Lung (tissue), 12 donors: ENCODE results near the gene LRCH1. TPM values are rescaled to one million over a fixed set of nuclear protein-coding genes. Genes with fewer than 3 reads are reported as not detected.

Experiments used
- ATAC-seq: fragments of 200-7000 bp; cut with Tn5 transposase; one replicate; pipeline ENCODE4 v1.9.1; 2020; ENCODE audit warnings: moderate number of reproducible peaks; ENCODE audit not compliant: insufficient read depth, low FRiP score
- DNase-seq, 3 donors: peaks; one replicate each; pipeline ENCODE4 v3.0.0-alpha.2; 2013 to 2017
- H3K27ac ChIP-seq, 2 donors: one replicate each; pipeline ENCODE4 v1.5.1; 2013; ENCODE audit warnings: mild to moderate bottlenecking in 2 of 2, moderate library complexity in 2 of 2, control low read depth in 1 of 2, inconsistent platforms in 1 of 2, low read depth in 1 of 2, low read length in 1 of 2
- H3K27me3 ChIP-seq, 3 donors: one replicate each; pipeline ENCODE4 v1.5.1; 2013; ENCODE audit warnings: low read length in 2 of 3; ENCODE audit not compliant: control insufficient read depth in 3 of 3, insufficient read depth in 3 of 3
- H3K36me3 ChIP-seq, 4 donors: one replicate each; pipeline ENCODE4 v1.5.1; 2013; ENCODE audit warnings: low read length in 4 of 4, mild to moderate bottlenecking in 1 of 4, moderate library complexity in 1 of 4; ENCODE audit not compliant: control insufficient read depth in 4 of 4, insufficient read depth in 4 of 4
- H3K4me1 ChIP-seq, 5 donors: one replicate each; pipeline ENCODE4 v1.5.1; 2013; ENCODE audit warnings: low read length in 5 of 5, mild to moderate bottlenecking in 2 of 5, moderate library complexity in 1 of 5; ENCODE audit not compliant: control insufficient read depth in 5 of 5, insufficient read depth in 5 of 5
- H3K4me3 ChIP-seq: one replicate; pipeline ENCODE4 v1.5.1; 2013; ENCODE audit warnings: mild to moderate bottlenecking, control low read depth, moderate library complexity
- H3K9ac ChIP-seq, 2 donors: one replicate each; pipeline ENCODE4 v1.5.1; 2013; ENCODE audit warnings: low read length in 2 of 2, control low read depth in 1 of 2; ENCODE audit not compliant: insufficient read depth in 1 of 2
- H3K9me3 ChIP-seq, 4 donors: one replicate each; pipeline ENCODE4 v1.5.1; 2013; ENCODE audit warnings: low read length in 3 of 4, mild to moderate bottlenecking in 1 of 4, moderate library complexity in 1 of 4; ENCODE audit not compliant: control insufficient read depth in 4 of 4, insufficient read depth in 3 of 4
- CTCF ChIP-seq: IDR thresholded peaks from 2 replicates; pipeline ENCODE4 v1.5.1; 2012; ENCODE audit warnings: mild to moderate bottlenecking; ENCODE audit errors: control extremely low read depth, extremely low read depth
- WGBS, 2 donors: extraction: QIAGEN DNeasy Blood & Tissue Kit; methylation state at CpG; one replicate each; pipeline ENCODE4 v1.1.7; 2013; 5-methylcytosine and 5-hydroxymethylcytosine counted together
- polyA plus RNA-seq, 2 donors: library from polyadenylated mRNA; stranded (reverse); fragments of 200-250 nt; gene quantifications; one replicate each; pipeline ENCODE4 v1.2.1, GENCODE V29; 2013
- total RNA-seq, 2 donors: library from RNA; depleted of rRNA in 1 of 2; stranded (reverse); fragments of >200 nt in 1 of 2; gene quantifications; one replicate each; pipeline ENCODE4 v1.2.1, GENCODE V29; 2014 to 2021
- donor health status: control.
- donor health status: control.
- donor health status: Bipolar disorder and iron deficiency.
- donor health status: healthy.
- donor health status: DM: yes; HTN: yes; CAD: no.

The LRCH1 gene
- total and polyA plus RNA-seq, 4 donors = 3.6 to 35.4 (median 13.2) TPM

- DNase-seq (no peak), ATAC-seq (no peak)
- no peaks in the 10 kb centered on the region for H3K9me3 ChIP-seq
- H3K36me3 ChIP-seq = no peaks in the 10 kb centered on the region
- H3K4me3 ChIP-seq = no peak overlapping the region
- no peak overlapping the region for H3K9ac ChIP-seq
- H3K27ac ChIP-seq = no peak overlapping the region
- TF ChIP-seq CTCF = no peak
- 87 to 94% methylated on average over 6 of the region's 6 CpGs for whole genome bisulfite sequencing, 2 donors
- H3K4me1 ChIP-seq = peaks cover 21 to 64% (median 37%) of the 10 kb centered on the region in 5 donors
- H3K27me3 ChIP-seq = no peaks in the 10 kb centered on the region
Observed at GRCh38 chr13:46572752-46573431, 19.9 kb downstream of the LRCH1 start.

- Histone ChIP-seq H3K9ac (no peak overlapping the region), H3K9me3 (no peaks in the 10 kb centered on the region), H3K36me3 (no peaks in the 10 kb centered on the region), H3K4me1 (peaks cover 21 to 67% (median 43%) of the 10 kb centered on the region in 5 donors), H3K4me3 (no peak overlapping the region), H3K27ac (peak overlapping the region in 1 of 2 donors; percentile 46), H3K27me3 (no peaks in the 10 kb centered on the region)
- WGBS, 2 donors = 64 to 72% methylated on average over 3 of the region's 3 CpGs
- ATAC-seq (no peak), DNase-seq (peak; percentile 75 to 88 (median 88))
- TF ChIP-seq CTCF = no peak
Observed at GRCh38 chr13:46575301-46575771, 22.4 kb downstream of the LRCH1 start.

GRCh38 chr13:46575818-46576221, 22.9 kb downstream of the LRCH1 start:
- DNase-seq (peak; percentile 67 to 81 (median 77)), ATAC-seq (peak; percentile 42)
- no peak for TF ChIP-seq CTCF
- Histone ChIP-seq H3K27me3 (no peaks in the 10 kb centered on the region), H3K27ac (peak overlapping the region in 1 of 2 donors; percentile 46), H3K9ac (peak overlapping the region in 1 of 2 donors; percentile 0), H3K4me3 (no peak overlapping the region), H3K36me3 (no peaks in the 10 kb centered on the region), H3K4me1 (peaks cover 21 to 68% (median 43%) of the 10 kb centered on the region in 5 donors), H3K9me3 (no peaks in the 10 kb centered on the region)
- 47 to 66% methylated on average over 5 of the region's 5 CpGs for WGBS, 2 donors
